ENCODE results near the gene GPR107.

GPR107 gene

DNA sequence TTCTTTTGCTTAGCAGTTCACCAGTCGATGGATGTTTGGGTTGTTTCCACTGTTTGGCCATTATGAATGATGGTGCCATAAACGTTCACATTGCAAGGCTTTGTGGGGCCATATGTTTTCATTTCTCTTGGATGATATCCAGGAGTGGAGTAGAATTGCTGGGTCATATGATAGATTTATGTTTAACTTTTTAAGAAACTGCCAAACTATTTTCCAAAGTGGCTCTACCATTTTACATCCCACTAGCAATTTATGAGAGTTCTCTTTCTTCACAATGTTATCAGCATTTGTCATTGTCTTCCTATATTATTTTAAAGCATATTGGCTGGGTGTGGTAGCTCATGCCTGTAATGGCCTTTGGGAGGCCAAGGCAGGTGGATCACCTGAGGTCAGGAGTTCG is 5.2 kb downstream of the GPR107 start:
- no peak for DNase-seq

DNA sequence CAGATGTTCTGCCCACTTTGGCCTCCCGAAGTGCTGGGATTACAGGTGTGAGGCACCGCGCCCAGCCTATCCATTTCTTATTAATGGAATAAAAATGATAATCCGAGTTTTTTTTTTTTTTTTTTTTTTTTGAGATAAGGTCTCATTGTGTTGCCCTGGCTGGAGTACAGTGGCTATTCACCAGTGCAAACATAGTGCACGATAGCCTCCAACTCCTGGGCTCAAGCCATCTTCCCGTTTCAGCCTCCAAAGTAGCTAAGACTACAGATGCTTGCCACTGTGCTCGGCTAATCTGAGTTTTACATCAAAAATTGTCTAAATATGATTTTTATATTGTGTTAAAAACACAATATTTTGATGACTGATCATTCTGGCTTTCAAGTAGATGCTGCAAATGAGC is 6.6 kb downstream of the GPR107 start:
- DNase-seq: no peak

DNA sequence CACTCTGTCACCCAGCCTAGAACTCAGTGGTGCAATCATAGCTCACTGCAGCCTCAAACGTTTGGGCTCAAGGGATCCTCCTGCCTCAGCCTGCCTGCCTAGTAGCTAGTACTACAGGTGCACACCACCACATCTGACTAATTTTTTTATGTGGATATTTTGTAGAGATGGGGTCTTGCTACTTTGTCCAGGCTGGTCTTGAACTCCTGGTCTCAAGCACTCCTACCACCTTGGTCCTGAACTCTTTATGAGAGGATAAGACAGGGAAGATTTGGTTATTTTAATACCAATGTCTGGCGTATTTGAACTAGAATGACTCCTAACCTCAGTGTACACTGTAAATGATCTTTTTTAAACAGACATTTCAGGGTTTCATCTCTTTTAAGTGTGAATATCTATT is 9.0 kb downstream of the GPR107 start:
- no peak for DNase-seq

DNA sequence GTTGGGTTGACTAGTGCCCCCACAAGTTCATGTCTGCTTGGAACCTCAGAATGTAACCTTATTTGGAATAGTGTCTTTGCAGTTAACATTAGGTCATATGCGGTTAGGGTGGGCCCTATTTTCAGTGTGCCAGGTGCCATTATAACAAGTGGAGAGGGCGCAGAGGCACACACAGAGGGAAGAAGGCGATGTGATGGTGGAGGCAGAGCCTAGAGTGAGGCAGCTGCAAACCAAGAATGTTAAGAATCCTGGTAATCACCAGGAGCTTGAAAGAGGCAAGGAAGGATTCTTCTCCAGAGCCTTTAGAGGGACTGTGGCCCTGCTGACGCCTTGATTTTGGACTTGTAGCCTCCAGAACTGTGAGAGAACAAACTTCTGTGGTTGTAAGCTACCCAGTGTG is 10.9 kb downstream of the GPR107 start:
- DNase-seq: no peak

DNA sequence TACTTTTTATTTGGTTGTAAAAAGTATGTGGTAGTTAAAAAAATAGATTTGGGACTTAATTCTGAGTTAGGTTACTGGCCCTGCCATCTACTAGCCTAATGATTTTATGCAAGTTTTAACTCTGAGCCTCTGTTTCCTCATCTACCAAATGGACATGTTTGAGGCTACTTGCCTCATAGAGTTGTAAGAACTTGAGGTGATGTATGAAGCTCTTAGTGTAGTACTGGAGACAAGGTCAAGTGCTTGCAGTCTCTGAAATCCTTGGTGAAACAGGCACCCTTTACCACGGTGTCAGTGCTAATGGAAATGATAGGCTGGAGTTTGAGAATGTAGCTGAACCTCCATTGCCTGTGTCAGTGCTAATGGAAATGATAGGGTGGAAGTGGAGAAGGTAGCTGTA is 15.3 kb downstream of the GPR107 start:
- no peak for DNase-seq

- DNase-seq: no peak
These were observed 19.0 kb downstream of the GPR107 start for GRCh38 chr9:130072515-130073235.

DNA sequence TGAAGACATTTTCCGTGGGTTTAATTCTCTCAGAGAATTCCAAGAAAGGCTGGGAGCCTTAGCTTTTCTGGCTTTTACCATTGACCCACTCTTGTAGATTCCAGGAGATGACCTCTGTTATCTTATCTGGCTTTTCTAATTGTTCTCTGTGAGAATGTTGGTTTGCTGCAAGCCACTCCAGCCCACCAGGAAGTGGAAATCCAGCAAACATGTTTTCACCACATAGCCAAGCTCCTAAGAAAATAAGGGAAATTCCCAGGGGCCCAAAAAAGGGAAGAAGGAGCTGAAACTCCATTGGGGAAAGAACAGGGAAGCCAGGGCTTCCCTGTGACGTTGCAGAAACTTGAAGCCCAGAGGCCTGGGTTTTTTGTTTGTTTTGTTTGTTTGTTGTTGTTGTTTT is 19.7 kb downstream of the GPR107 start:
- DNase-seq: no peak

- DNase-seq: no peak
These were observed 24.8 kb downstream of the GPR107 start for GRCh38 chr9:130078547-130078946.

GRCh38 chr9:130084337-130084736 is 30.6 kb downstream of the GPR107 start:
- no peak for DNase-seq

GRCh38 chr9:130088051-130088450 is 34.3 kb downstream of the GPR107 start:
- DNase-seq: no peak

DNA sequence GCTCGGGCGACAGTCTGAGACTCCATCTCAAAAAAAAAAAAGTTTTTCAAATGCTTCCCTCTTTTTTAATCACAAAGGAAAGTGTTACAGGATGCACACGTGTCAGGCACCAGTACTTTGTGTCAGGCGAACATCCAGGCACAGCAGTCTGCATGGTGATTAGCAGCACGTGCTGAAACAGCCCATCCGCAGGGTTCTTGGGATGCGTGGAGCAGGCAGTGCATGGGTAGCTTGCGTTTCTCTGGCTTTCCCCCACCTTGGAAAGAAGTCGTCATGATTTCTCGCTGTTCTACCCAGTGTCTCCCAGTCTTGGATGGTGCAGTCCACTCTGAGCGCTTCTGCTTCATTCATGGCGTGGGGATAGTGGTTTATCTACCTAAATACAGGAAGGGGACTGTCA is 35.4 kb downstream of the GPR107 start:
- DNase-seq: no peak

DNA sequence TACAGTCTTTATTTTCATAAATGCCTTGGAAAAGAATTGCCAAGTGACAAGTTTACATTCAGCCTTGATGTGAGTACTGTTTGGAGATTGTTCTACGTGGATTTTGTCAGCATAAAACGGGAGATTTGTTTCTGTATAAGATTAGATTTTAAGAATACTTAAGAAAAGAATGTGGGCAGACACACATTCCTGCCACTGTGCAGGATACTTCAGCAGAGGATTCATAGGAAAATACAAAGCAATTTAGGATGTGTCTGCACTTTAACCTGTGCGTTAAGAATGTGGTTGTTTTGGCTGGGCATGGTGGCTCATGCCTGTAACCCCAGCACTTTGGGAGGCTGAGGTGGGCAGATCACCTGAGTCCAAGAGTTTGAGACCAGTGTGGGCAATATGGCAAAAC is 37.2 kb downstream of the GPR107 start:
- DNase-seq: no peak

- no peak for DNase-seq
These were observed 39.2 kb downstream of the GPR107 start for GRCh38 chr9:130092910-130093309.

DNA sequence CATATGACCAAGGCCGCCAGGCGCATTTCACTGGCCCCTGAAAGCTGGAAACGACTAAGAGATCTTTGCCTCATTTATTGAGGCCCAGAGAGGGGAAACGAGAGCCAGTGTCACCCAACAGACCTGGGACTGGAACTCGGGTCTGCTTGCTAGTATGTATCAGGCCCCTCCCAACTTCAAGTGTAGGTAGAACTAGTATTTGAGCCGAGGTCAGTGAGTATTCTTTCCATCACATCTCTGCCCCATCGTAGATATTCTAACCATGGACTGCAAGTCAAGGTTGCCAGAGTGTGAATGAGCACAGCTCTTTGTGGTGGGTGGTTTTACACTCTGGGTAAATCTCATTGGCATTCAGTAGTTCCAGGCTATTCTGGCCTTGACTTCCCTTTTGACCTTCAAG is 42.2 kb downstream of the GPR107 start:
- no peak for DNase-seq

GRCh38 chr9:130100681-130101080 is 47.0 kb downstream of the GPR107 start:
- no peak for DNase-seq

DNA sequence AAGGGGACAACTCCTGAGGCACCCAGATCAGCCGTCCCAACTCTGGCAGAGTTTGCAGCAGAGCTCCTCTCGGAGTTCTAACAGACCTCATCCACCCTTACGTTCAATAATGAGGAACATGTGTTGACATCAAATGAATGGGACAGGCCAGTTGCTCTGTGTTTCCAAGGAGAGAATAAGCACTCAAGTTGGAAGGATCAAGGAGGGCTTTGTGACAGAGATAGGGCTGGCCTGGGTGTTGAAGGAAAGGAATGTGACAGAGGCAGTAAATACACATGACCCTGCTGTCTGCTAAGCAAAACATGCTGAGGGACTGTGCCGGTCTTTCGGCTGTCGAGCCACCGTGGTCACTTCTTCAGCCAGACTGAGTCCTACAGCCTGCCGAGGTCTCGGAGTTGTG is 48.2 kb downstream of the GPR107 start:
- DNase-seq: no peak

DNA sequence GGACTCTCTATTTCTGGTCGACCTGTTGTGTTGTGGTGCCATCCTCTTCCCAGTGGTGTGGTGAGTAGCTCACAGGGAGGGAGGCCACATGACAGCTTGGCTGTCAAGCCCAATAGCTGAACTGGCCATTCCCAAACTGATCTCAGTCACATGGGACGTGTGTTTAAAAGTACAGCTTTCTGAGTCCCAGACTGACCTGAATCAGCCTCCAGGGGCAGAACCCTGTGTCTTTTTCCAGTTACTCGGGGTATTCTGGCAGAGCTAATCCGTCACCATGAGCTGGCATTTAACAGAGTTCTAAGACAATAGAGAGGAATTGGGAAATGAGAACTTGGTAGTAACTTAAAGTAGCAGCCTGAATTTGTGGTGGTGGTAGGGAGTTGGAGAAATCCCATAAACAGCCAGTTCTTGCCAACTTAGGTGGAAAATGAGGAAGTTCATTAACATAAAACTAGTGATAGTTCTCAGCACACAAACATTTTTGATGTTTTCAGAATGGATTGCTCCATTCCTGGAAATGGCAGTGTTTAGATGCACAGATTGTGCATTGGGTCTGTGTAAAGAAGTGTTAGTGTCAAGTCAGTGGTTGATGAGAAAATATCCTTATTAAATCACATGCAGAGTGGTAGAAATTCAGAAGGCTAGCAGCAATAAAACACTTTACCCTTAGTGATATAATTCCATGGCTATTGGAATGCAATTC is 50.9 kb downstream of the GPR107 start:
- DNase-seq: no peak

- DNase-seq: no peak
These were observed 53.1 kb downstream of the GPR107 start for GRCh38 chr9:130106860-130107233.

GRCh38 chr9:130107234-130107861 is 53.6 kb downstream of the GPR107 start:
- DNase-seq: peak; percentile 91

GRCh38 chr9:130107955-130108354 is 54.2 kb downstream of the GPR107 start:
- DNase-seq: no peak

GRCh38 chr9:130110166-130110565 is 56.5 kb downstream of the GPR107 start:
- peak; percentile 18 for DNase-seq

- no peak for DNase-seq
These were observed 56.9 kb downstream of the GPR107 start for GRCh38 chr9:130110596-130111021.

DNA sequence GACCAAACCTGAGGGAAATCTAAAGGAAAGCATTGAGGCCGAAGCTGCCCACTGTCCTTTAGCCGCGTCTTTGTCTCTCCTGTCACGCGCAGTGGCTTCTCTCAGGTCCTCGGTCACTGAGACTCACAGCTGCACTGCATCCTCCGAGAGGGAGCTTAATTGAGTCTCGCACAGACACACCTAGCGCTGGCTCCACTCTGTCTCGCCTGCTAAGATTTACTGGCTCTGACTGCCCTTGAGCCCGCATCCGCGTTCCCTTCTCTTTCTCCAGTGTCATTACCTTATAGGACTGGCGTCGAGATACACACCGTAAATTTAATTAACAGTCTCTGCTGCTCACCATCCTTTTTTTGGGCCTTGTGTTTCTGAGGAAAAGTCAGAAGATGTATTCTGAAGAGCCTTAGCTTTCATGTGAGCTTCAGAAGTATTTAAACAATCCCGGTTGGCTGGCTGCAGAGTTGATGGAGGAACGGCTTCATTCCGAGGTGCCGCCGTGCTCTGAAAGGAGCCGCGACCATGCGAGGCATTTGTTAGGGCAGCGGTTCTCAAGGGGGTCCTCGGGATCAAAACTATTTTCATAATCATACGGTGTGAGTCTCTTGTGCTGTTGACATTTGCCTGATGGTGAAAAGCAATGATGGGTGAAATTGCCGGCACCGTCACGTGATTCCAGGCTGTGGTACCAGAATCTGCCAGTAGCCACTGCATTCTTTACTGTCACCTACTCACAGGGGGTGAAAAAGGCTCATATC is 58.3 kb downstream of the GPR107 start:
- DNase-seq: no peak
